GM18858 (cell line): ENCODE data around the gene ARHGAP12.
"Not testable (repeated sequence)": the region's sequence is repeated elsewhere in the genome, so short reads cannot be mapped to it uniquely, and the experiment has no call there.

Experiments
- ATAC-seq: cut with Tn5 transposase; IDR thresholded peaks from one replicate; pipeline ENCODE4 v1.9.1; 2021; ENCODE audit not compliant: unreplicated experiment

The ARHGAP12 gene

DNA sequence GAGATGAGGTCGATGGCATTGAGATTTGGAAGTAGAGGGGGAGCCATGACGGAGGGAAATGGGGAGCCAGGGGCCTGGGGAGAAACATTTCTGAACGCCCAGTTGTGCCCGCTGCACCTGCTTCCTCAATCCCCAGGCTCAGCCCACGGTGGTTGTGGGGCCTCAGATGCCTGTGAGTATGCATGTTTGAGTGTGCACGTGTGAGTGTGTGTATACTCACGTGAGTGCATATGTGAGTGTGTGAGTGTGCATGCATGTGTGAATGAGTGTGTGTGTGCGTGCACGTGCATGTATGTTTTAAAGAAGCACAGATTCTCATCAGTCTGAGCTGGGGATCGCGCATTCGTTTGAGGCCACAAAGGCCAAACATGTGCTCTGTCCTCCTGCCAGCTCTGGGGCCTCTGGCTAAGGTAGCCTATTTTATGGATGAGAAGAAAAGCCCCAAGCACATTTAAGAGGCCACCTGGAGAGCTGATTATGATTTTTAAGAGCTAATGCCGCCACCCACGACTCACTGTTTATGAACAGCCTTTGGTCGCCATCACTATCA, 154.8 kb downstream of the ARHGAP12 start:
- ATAC-seq, result no peak

DNA sequence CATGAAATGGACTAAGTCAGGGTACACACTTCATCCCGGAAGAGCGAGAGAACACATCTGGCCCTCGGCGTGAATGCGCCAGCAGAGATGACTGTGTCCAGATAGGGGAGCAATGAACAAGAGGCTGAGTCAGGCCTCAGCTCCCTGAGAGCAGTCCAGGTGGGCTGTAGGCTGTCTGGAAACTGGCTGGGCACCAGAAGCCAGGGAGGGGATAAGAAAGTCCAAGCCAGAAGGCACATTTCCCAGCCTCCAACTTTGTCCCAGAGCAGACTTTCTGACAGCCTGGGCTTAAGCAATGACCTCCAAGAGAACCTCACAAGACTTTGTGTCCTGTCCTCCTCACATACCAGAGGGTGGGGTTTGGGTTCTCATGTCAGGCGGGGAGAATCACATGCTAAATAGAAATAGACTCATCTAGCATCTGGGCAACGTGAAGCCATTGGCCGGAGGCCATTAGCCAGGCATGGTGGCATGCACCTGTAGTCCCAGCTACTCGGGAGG, 157.2 kb downstream of the ARHGAP12 start:
- ATAC-seq, result no peak

DNA sequence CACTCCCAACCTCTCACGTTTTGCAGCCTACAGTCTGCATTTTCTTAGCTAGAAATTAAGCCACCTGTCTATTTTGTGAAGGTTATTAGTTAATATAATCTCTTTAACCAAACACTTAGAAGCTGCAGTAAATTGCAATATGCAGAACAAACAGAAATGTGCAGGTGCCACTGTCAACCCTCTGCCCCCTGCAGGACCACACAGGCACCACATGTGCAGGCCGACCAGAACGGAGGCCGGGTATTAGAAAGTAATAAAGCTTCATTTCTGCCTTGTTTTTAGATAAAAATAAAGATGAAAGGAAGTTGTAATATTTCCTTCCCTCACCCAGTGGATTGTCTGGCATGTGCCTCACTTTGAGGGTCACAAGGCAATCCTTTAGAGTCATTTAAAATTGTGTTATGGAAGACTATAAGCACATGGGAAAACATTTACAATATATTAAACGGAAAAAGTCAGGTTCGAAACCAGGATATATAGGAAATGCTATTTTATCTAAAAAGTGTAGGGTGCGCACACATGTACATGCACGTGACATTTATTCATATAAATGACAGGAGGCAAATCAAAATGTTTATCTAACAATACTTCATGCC, 158.2 kb downstream of the ARHGAP12 start:
- ATAC-seq, result peak; percentile 49

DNA sequence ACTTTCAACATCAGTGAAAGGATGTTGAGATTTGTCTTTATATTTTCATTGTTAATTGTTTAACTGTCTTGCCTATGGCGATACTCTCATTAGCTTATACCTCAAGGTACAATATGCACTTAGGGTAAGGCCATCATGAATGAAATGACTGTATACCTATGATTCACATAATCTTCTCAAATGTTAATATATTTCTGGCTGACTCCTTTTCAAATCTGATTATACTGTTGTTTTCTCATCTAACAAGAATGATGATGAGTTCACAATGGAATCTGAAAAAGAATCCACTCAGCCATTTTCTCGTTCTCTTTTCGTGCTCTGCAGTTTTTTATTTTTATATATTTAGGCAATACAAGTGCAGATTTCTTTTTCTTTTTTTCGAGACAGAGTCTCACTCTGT, 159.1 kb downstream of the ARHGAP12 start:
- no peak for ATAC-seq

- not testable (repeated sequence) for ATAC-seq
Measured at GRCh38 chr10:31768935-31769334, 159.7 kb downstream of the ARHGAP12 start.

DNA sequence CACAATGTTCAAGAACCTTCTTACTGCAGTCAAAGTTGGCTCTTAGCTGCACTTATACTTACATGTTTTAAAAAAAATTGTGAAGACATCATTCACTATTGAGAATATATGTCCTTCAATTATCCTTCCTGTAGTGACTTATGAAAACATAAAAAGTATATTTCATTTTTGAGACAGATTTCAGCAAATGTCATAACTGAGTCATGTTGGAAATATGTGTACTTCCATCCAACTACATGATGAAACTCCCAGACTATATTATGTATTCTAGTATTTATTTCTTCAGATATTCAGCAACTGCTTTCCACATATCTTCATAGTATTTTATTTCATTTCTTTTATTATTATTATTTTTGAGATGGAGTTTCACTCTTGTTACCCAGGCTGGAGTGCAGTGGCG, 160.2 kb downstream of the ARHGAP12 start:
- ATAC-seq, result no peak

GRCh38 chr10:31765541-31765940, 163.1 kb downstream of the ARHGAP12 start:
- ATAC-seq, result no peak

GRCh38 chr10:31762316-31762715, 166.3 kb downstream of the ARHGAP12 start:
- ATAC-seq, result no peak

GRCh38 chr10:31761156-31761555, 167.5 kb downstream of the ARHGAP12 start:
- no peak for ATAC-seq

DNA sequence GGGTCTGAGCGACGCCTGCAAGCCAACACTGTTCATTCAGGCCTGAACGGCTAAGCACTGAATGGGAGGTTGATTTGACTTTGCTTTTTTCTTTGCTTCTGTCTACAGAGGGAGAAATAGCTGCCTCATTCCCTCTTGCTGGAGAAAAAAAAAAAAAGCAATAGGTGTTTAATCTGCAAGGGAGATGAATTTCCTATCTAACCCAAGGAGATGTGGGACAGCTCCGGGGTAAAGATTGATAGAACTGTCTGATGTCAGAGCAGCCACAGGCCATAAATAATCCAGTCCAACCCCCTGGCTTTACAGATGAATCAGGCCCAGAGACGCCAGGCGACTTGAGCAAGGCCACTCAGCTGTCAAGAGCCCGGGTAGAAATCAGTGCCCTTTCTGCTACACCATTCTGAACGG, 168.0 kb downstream of the ARHGAP12 start:
- no peak for ATAC-seq

- ATAC-seq, result peak; percentile 94
Measured at GRCh38 chr10:31759799-31760626, 168.6 kb downstream of the ARHGAP12 start.

DNA sequence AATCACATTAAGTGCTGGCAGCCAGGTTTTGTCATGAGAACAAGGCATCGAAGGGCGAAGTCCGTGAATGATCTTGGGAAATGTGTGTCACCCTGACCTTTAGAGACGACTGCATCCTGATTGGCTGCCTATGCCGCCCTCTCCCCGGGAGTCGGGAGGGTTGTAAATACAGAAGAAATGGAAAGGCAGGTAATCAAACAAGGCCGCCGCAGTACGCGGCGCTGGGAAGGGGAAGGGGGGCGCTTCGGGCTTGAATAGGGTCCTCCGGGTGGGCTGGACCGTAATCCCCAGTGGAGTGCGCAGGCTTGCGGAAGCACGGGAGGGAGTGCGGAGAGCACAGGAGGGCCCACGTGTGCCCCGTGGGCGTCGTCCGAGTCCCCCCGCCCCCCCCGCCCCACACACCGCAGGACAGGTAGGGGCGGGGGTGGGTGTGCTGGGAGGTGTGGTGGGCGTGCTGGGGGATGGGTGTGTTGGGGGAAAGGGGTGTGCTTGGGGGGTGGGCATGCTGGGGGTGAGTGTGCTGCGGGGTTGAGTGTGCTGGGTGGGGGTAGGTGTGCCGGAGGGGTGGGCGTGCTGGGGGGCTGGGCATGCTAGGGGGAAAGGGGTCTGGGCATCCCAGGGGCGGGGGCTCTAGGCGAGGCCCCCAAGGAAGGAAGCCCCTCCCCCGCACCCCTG, 169.4 kb downstream of the ARHGAP12 start:
- ATAC-seq, result no peak

GRCh38 chr10:31758495-31758894, 170.1 kb downstream of the ARHGAP12 start:
- no peak for ATAC-seq

GRCh38 chr10:31757831-31758230, 170.8 kb downstream of the ARHGAP12 start:
- no peak for ATAC-seq

GRCh38 chr10:31757386-31757791, 171.2 kb downstream of the ARHGAP12 start:
- ATAC-seq, result no peak

DNA sequence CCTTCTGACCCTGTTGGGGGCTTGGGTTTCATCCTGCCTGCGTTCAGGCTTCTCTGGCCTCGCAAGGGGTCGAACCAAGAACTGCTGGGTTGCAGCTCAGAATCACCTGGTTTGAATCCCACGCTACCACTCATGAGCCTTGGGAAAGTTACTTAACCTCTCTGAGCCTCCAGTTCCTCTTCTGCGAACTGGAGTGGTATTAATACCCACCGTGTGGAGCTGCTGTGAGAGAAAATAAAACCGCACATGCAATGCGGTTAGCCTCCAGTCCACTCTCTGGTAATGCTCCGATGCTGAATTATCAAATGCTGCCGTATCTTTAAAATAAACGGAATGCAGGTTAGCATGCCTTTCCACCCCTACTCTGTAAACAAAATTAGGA, 171.9 kb downstream of the ARHGAP12 start:
- no peak for ATAC-seq

DNA sequence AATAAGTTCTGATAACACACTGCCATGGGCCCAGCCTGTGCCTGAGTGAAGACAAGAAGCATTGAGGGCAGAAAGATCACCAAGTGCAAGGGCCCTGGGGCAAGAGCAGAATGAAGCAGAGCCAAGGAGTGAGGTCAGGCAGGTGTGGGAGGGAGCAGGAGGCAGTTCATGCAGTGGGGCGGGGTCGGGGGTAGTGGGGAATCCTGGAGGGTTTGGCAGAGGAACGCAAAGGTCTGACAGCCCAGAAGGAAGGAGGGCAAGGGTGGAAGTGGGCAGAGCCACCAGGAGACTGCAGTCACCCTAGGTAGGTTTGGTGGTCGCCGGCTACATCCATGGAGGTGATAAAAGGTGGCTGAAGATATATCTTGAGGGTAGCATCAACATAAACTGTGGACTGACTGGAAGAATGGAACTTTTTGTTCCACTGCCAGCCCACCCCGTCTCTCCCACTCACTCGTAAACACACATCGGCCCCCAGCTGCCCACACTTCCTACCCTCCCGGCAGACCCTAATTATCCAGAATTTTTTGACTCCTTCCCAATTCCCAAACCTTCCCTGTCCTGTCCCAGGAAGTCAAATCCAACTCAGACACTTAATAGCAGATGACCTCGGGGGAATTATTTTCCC, 172.4 kb downstream of the ARHGAP12 start:
- no peak for ATAC-seq
